Umbilical cord (tissue), 2 donors: ENCODE measurements around the gene ELAC2. TPM values are rescaled to one million over a fixed set of nuclear protein-coding genes. Genes with fewer than 3 reads are reported as not detected.

Experiments used
- DNase-seq: peaks from one replicate; pipeline ENCODE4 v3.0.0-alpha.2; 2015; ENCODE audit warnings: low spot score
- total RNA-seq: library from RNA; depleted of rRNA; stranded (reverse); fragments of >200 nt; gene quantifications from one replicate; pipeline ENCODE4 v1.2.3, GENCODE V29; 2014; ENCODE audit warnings: low replicate concordance; ENCODE audit not compliant: insufficient read depth

The ELAC2 gene
- total RNA-seq, 1 donor from 2014 or later: 25.0 TPM

GRCh38 chr17:13016881-13017654, 759 bp downstream of the ELAC2 start:
- DNase-seq: no peak

- DNase-seq: no peak
Measured at GRCh38 chr17:13014801-13015200, 3.0 kb downstream of the ELAC2 start.

GRCh38 chr17:13010959-13011358, 6.9 kb downstream of the ELAC2 start:
- no peak for DNase-seq

- DNase-seq: no peak
Measured at GRCh38 chr17:13008461-13008860, 9.4 kb downstream of the ELAC2 start.

GRCh38 chr17:13005530-13005929, 12.3 kb downstream of the ELAC2 start:
- no peak for DNase-seq

- no peak for DNase-seq
Measured at GRCh38 chr17:13004336-13004735, 13.5 kb downstream of the ELAC2 start.

- no peak for DNase-seq
Measured at GRCh38 chr17:13003927-13004326, 13.9 kb downstream of the ELAC2 start.

GRCh38 chr17:13003454-13003851, 14.4 kb downstream of the ELAC2 start:
- no peak for DNase-seq

GRCh38 chr17:13002761-13003453, 14.9 kb downstream of the ELAC2 start:
- DNase-seq: peak; percentile 80

GRCh38 chr17:13001991-13002615, 15.7 kb downstream of the ELAC2 start:
- DNase-seq: no peak

GRCh38 chr17:13000561-13000960, 17.3 kb downstream of the ELAC2 start:
- DNase-seq: no peak

- DNase-seq: no peak
Measured at GRCh38 chr17:12998874-12999273, 19.0 kb downstream of the ELAC2 start.

GRCh38 chr17:12998461-12998860, 19.4 kb downstream of the ELAC2 start:
- DNase-seq: no peak

- DNase-seq: no peak
Measured at GRCh38 chr17:12996941-12997340, 20.9 kb downstream of the ELAC2 start.

- DNase-seq: no peak
Measured at GRCh38 chr17:12996357-12996756, 21.5 kb downstream of the ELAC2 start.

GRCh38 chr17:12995896-12996295, 21.9 kb downstream of the ELAC2 start:
- DNase-seq: no peak

- DNase-seq: no peak
Measured at GRCh38 chr17:12995106-12995895, 22.5 kb downstream of the ELAC2 start.

- DNase-seq: no peak
Measured at GRCh38 chr17:12994341-12995074, 23.3 kb downstream of the ELAC2 start.

- DNase-seq: no peak
Measured at GRCh38 chr17:12993631-12994030, 24.2 kb downstream of the ELAC2 start.

GRCh38 chr17:12992676-12993075, 25.2 kb downstream of the ELAC2 start:
- no peak for DNase-seq

GRCh38 chr17:12990926-12991325, 26.9 kb downstream of the ELAC2 start:
- no peak for DNase-seq
